HepG2 (cell line): ENCODE results near the gene PATE1. TPM values are rescaled to one million over a fixed set of nuclear protein-coding genes. Genes with fewer than 3 reads are reported as not detected.

Source experiments
- ATAC-seq: fragments of 200-7000 bp; cut with Tn5 transposase; 3 replicates; pipeline ENCODE4 v1.9.1; 2020; ENCODE audit warnings: mild to moderate bottlenecking, moderate library complexity
- BruUV-seq: library from RNA; stranded (reverse); fragments of 400-500 nt; replicated peaks from 2 replicates; lab custom pipeline; 2021; lab: Mats Ljungman, UMichigan
- CTCF ChIA-PET: fragments of 300-600 bp; formaldehyde crosslinking; extraction: SDS; loops from one replicate; lab custom pipeline; 2021; ENCODE audit warnings: low total read pairs, inconsistent platforms, low intra/inter-chr PET ratio; lab: Yijun Ruan, JAX
- POLR2A ChIA-PET: fragments of 350-600 bp; sonication (Branson Sonifier 250); formaldehyde crosslinking; loops from one replicate; lab custom pipeline; 2020; ENCODE audit warnings: antibody characterized with exemption, inconsistent platforms; lab: Yijun Ruan, JAX
- DNase-seq: peaks from one replicate; pipeline ENCODE4 v3.0.0-alpha.2; 2015; ENCODE audit warnings: low spot score
- FAIRE-seq: peaks from 3 replicates; lab custom pipeline; 2011; peaks lifted over from hg19 to GRCh38; lab: Jason Lieb, UNC
- H2AFZ ChIP-seq: one replicate; pipeline ENCODE4 v1.6.1; 2011; ENCODE audit warnings: low read length, inconsistent platforms
- H3K27ac ChIP-seq: fragments of 300-600 bp; 3 replicates; pipeline ENCODE4 v1.8.0; 2011; ENCODE audit warnings: mixed run types, mild to moderate bottlenecking, mixed read lengths, low read length, inconsistent platforms; ENCODE audit not compliant: insufficient read depth; ENCODE audit errors: extremely low read length
- H3K27me3 ChIP-seq, 2 experiments: fragments of 200-600 bp in 1 of 2; 2 replicates in 1 of 2; 3 replicates in 1 of 2; pipeline versions ENCODE4 v1.6.0 to v1.8.0; 2011; ENCODE audit warnings: low read length in 2 of 2, mild to moderate bottlenecking in 2 of 2, moderate library complexity in 2 of 2, inconsistent platforms in 1 of 2; ENCODE audit not compliant: insufficient read depth in 2 of 2, control insufficient read depth in 1 of 2
- H3K36me3 ChIP-seq, 2 experiments: fragments of 200-600 bp in 1 of 2; replicated peaks in 1 of 2; 2 replicates in 1 of 2; 3 replicates in 1 of 2; pipeline versions ENCODE4 v1.5.1 to v1.8.0; 2011; ENCODE audit warnings: low read length in 2 of 2, inconsistent platforms in 1 of 2; ENCODE audit not compliant: insufficient read depth in 2 of 2, control insufficient read depth in 1 of 2
- H3K4me1 ChIP-seq: 2 replicates; pipeline ENCODE4 v1.5.1; 2012; ENCODE audit warnings: low read length, inconsistent platforms; ENCODE audit not compliant: insufficient read depth
- H3K4me2 ChIP-seq: 2 replicates; pipeline ENCODE4 v1.6.0; 2011; ENCODE audit warnings: low read depth, low read length, inconsistent platforms
- H3K4me3 ChIP-seq, 3 experiments: fragments of 200-600 bp in 1 of 3; sonication (generic), shearing (Covaris generic) in 1 of 3; replicated peaks in 1 of 3; 2 replicates each; pipeline ENCODE4 v1.5.1; 2011 to 2016; ENCODE audit warnings: low read length in 3 of 3, inconsistent platforms in 2 of 3, low read depth in 2 of 3, mild to moderate bottlenecking in 2 of 3, control low read depth in 1 of 3, mixed read lengths in 1 of 3; ENCODE audit not compliant: insufficient read depth in 1 of 3
- H3K79me2 ChIP-seq: one replicate; pipeline ENCODE4 v1.6.1; 2011; ENCODE audit warnings: low read length, inconsistent platforms; ENCODE audit not compliant: insufficient read depth
- H3K9ac ChIP-seq: 2 replicates; pipeline ENCODE4 v1.6.0; 2011; ENCODE audit warnings: mild to moderate bottlenecking, low read depth, low read length, inconsistent platforms; ENCODE audit not compliant: insufficient read depth
- H3K9me3 ChIP-seq: 2 replicates; pipeline ENCODE4 v1.5.1; 2012; ENCODE audit warnings: mild to moderate bottlenecking, low read length
- H4K20me1 ChIP-seq: 2 replicates; pipeline ENCODE4 v1.6.0; 2011; ENCODE audit warnings: inconsistent platforms, mild to moderate bottlenecking, low read length, moderate library complexity; ENCODE audit not compliant: insufficient read depth
- FIP1L1 ChIP-seq: fragments of 200-400 bp; formaldehyde crosslinking; IDR thresholded peaks from 2 replicates; pipeline ENCODE4 v1.6.1; 2018; ENCODE audit warnings: low read depth, mild to moderate bottlenecking, low read length, moderate library complexity, borderline replicate concordance; ENCODE audit not compliant: insufficient read depth
- HMG20A ChIP-seq: IDR thresholded peaks from 2 replicates; pipeline ENCODE4 v1.6.1; 2016; ENCODE audit warnings: borderline replicate concordance
- MTF1 ChIP-seq: sonication (generic); formaldehyde crosslinking; IDR thresholded peaks from 2 replicates; pipeline ENCODE4 v1.5.0; 2020; ENCODE audit warnings: missing genetic modification reagents
- MXI1 ChIP-seq: IDR thresholded peaks from 3 replicates; pipeline ENCODE4 v1.6.1; 2012; ENCODE audit warnings: low read depth, low read length, inconsistent platforms, borderline replicate concordance
- NR2C2 ChIP-seq: sonication (generic); formaldehyde crosslinking; IDR thresholded peaks from 2 replicates; pipeline ENCODE4 v1.4.0; 2020; ENCODE audit warnings: missing genetic modification reagents, mild to moderate bottlenecking, moderate library complexity, borderline replicate concordance
- NRL ChIP-seq: sonication (generic); formaldehyde crosslinking; IDR thresholded peaks from 2 replicates; pipeline ENCODE4 v1.5.0; 2020; ENCODE audit warnings: missing genetic modification reagents, mild to moderate bottlenecking, moderate library complexity, borderline replicate concordance
- POLR2A ChIP-seq, 2 experiments: IDR thresholded peaks; 2 replicates each; pipeline ENCODE4 v1.6.1; 2011; ENCODE audit warnings: low read depth in 2 of 2, low read length in 2 of 2, mild to moderate bottlenecking in 1 of 2, moderate library complexity in 1 of 2; ENCODE audit not compliant: insufficient read depth in 1 of 2
- ZNF329 ChIP-seq: sonication (generic); formaldehyde crosslinking; IDR thresholded peaks from 2 replicates; pipeline ENCODE4 v1.9.0; 2021; ENCODE audit warnings: low read depth, mild to moderate bottlenecking, missing genetic modification reagents
- ZNF546 ChIP-seq: sonication (generic); formaldehyde crosslinking; conservative IDR thresholded peaks from 2 replicates; pipeline ENCODE4 v1.8.1; 2023; ENCODE audit warnings: mild to moderate bottlenecking, missing genetic modification reagents
- ZNF841 ChIP-seq: sonication (generic); formaldehyde crosslinking; IDR thresholded peaks from 2 replicates; pipeline ENCODE4 v1.8.1; 2023; ENCODE audit warnings: missing genetic modification reagents, borderline replicate concordance
- ZNF850 ChIP-seq: sonication (generic); formaldehyde crosslinking; conservative IDR thresholded peaks from 2 replicates; pipeline ENCODE4 v1.9.0; 2021; ENCODE audit warnings: mild to moderate bottlenecking, missing genetic modification reagents
- WGBS: methylation state at CpG from one replicate; pipeline ENCODE4 v1.1.6; 2017; ENCODE audit warnings: low lambda C conversion rate; 5-methylcytosine and 5-hydroxymethylcytosine counted together
- in situ Hi-C: cut with HindIII; loops from 2 replicates; pipeline ENCODE4 v1.10.0; 2017; ENCODE audit warnings: low pct_unique_long_range_greater_than_20kb; ENCODE audit not compliant: extremely low pct_ligation_motif_present
- intact Hi-C: fragments of 100-400 bp; cut with micrococcal nuclease; formaldehyde crosslinking; loops from one replicate; pipeline ENCODE4 v1.10.0; 2022; ENCODE audit not compliant: unreplicated experiment
- polyA plus RNA-seq, 8 experiments: library from polyadenylated mRNA; depleted of rRNA in 3 of 8; stranded (reverse) in 7 of 8; unstranded in 1 of 8; fragments of >200 nt; fragmentation: Illumina TruSeq in 4 of 8; extraction: Trizol in 4 of 8; gene quantifications; 2 replicates each; pipeline versions ENCODE4 v1.2.1 to v1.2.3, GENCODE V29; 2011 to 2016; ENCODE audit warnings: low read depth in 4 of 8, missing spikeins in 1 of 8, mixed read lengths in 1 of 8; ENCODE audit not compliant: insufficient read depth in 1 of 8
- total RNA-seq, 5 experiments: library from RNA; depleted of rRNA; stranded (reverse); fragments of >200 nt; fragmentation: Illumina TruSeq; extraction: Trizol; gene quantifications; 2 replicates each; pipeline ENCODE4 v1.2.3, GENCODE V29; 2016; ENCODE audit warnings: low read depth in 1 of 5
- TF ChIP-seq, protein P1 (sequence below): sonication (generic); formaldehyde crosslinking; IDR thresholded peaks from 2 replicates; pipeline ENCODE4 v1.8.1; 2022; ENCODE audit warnings: mild to moderate bottlenecking, missing genetic modification reagents
- TF ChIP-seq, protein P2 (sequence below): sonication (generic); formaldehyde crosslinking; IDR thresholded peaks from 2 replicates; pipeline ENCODE4 v1.5.0; 2020; ENCODE audit warnings: mild to moderate bottlenecking, missing genetic modification reagents
- TF ChIP-seq, protein P3 (sequence below): sonication (generic); formaldehyde crosslinking; IDR thresholded peaks from 2 replicates; pipeline ENCODE4 v1.5.0; 2020; ENCODE audit warnings: mild to moderate bottlenecking, missing genetic modification reagents

Gene PATE1
- total and polyA plus RNA-seq, 2 of the 13 experiments (the other 11 are each of a cell fraction or from before 2014, with no cell fraction given) = not detected

DNA sequence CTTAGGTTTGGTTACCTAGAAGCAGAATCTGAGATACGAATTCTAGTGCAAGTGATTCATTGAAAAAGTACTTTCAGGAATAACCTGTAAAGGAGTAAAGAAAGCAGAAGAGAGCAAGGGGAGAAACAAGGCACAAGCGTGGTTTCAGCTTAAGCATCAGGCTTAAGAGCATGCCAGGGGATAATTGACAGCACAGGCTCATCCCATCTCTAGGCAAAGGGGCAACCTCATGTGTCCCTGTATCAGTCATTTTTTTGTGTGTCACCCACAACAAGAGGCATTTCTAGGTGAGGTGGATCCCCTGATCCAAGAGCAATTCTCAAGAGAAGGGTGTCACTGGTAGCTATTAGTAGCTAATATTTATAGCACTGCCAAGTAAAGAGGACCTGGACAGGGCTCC lies 24.5 kb downstream of the PATE1 start:
- DNase-seq = no peak
- no peak overlapping the region for H3K27ac ChIP-seq
- H3K27me3 ChIP-seq = peaks cover 1 to 39% of the 10 kb centered on the region in 2 experiments; a peak in 4 of 5 replicates
- H3K4me1 ChIP-seq = no peaks in the 10 kb centered on the region
- POLR2A ChIA-PET = no interaction called here
- CTCF ChIA-PET = no interaction called here
- no peaks in the 10 kb centered on the region for H3K36me3 ChIP-seq
- H2AFZ ChIP-seq = no peak overlapping the region
- no peak for ATAC-seq
- no peak overlapping the region for H3K4me3 ChIP-seq
- H3K79me2 ChIP-seq = no peaks in the 10 kb centered on the region
- intact Hi-C loops = no loop called here
- no TSS peak for BruUV-seq
- WGBS = 4% methylated on average over 2 of the region's 2 CpGs
- H3K9ac ChIP-seq = no peak overlapping the region
- in situ Hi-C loops = no loop called here
- no peaks in the 10 kb centered on the region for H3K9me3 ChIP-seq
- no peaks in the 10 kb centered on the region for H4K20me1 ChIP-seq
- H3K4me2 ChIP-seq = no peak overlapping the region
- TF ChIP-seq ZNF329 (no peak), HMG20A (CRISPR knock-in tag) (no peak), NR2C2 (no peak), ZNF546 (CRISPR knock-in tag) (no peak), ZNF841 (no peak), MXI1 (no peak), ZNF850 (CRISPR knock-in tag) (no peak), POLR2A (IDR thresholded peaks at IDR 0.05; ENCODE audit: insufficient read depth in 1 of 2, low read depth in 2 of 2, low read length in 2 of 2) (no peak), NRL (CRISPR knock-in tag) (no peak), FIP1L1 (no peak), MTF1 (CRISPR knock-in tag) (no peak)
- TF ChIP-seq, protein P1, sequence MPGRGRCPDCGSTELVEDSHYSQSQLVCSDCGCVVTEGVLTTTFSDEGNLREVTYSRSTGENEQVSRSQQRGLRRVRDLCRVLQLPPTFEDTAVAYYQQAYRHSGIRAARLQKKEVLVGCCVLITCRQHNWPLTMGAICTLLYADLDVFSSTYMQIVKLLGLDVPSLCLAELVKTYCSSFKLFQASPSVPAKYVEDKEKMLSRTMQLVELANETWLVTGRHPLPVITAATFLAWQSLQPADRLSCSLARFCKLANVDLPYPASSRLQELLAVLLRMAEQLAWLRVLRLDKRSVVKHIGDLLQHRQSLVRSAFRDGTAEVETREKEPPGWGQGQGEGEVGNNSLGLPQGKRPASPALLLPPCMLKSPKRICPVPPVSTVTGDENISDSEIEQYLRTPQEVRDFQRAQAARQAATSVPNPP (CRISPR knock-in tag) = no peak
- TF ChIP-seq, protein P2, sequence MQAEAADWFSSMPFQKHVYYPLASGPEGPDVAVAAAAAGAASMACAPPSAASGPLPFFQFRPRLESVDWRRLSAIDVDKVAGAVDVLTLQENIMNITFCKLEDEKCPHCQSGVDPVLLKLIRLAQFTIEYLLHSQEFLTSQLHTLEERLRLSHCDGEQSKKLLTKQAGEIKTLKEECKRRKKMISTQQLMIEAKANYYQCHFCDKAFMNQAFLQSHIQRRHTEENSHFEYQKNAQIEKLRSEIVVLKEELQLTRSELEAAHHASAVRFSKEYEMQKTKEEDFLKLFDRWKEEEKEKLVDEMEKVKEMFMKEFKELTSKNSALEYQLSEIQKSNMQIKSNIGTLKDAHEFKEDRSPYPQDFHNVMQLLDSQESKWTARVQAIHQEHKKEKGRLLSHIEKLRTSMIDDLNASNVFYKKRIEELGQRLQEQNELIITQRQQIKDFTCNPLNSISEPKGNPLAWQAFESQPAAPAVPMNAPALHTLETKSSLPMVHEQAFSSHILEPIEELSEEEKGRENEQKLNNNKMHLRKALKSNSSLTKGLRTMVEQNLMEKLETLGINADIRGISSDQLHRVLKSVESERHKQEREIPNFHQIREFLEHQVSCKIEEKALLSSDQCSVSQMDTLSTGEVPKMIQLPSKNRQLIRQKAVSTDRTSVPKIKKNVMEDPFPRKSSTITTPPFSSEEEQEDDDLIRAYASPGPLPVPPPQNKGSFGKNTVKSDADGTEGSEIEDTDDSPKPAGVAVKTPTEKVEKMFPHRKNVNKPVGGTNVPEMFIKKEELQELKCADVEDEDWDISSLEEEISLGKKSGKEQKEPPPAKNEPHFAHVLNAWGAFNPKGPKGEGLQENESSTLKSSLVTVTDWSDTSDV = no peak
- TF ChIP-seq, protein P3, sequence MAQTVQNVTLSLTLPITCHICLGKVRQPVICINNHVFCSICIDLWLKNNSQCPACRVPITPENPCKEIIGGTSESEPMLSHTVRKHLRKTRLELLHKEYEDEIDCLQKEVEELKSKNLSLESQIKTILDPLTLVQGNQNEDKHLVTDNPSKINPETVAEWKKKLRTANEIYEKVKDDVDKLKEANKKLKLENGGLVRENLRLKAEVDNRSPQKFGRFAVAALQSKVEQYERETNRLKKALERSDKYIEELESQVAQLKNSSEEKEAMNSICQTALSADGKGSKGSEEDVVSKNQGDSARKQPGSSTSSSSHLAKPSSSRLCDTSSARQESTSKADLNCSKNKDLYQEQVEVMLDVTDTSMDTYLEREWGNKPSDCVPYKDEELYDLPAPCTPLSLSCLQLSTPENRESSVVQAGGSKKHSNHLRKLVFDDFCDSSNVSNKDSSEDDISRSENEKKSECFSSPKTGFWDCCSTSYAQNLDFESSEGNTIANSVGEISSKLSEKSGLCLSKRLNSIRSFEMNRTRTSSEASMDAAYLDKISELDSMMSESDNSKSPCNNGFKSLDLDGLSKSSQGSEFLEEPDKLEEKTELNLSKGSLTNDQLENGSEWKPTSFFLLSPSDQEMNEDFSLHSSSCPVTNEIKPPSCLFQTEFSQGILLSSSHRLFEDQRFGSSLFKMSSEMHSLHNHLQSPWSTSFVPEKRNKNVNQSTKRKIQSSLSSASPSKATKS (CRISPR knock-in tag) = no peak
- TF ChIP-seq, all 625 proteins: peak for 0
- no peak for FAIRE-seq
